ENCODE data around the gene PRKAG2.

The PRKAG2 gene

DNA sequence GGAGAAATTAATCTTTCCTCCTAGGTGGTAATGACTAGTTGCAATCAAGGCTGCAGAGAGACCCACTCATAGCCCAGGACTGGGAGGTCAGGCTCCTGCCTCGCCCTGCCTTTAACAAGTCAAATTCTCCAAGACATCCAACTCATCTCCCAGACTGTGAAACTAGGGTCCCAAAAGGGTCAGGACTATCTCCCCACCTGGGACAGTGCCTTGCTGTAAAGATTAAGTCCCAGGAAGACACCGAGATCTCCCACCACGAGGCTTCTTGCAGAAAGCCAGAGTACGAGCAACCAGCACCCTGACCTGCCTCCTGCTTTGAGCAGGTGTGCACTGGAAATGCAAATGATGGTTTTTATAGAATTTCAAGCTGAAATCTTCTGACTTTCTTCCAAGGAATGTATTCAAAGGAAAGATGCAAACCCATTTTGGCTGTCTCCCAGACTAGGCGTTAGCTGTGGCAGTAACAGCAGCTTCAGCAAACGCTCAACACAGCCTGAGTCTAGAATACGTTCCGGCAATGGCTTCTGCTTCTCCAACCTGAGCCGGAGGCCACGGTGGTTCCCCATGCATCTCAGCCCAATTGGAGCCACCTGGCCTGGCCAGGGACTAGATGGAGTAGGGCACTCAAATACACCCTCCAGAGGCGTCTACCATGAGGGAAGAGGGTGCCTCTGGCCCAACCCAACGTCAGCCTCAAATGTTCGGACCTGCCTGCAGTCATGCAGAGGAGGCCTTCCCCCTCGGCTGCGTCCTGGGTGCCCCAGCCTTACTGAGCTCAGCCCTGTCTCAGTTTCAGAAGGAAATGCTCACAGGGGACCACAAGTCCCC is 170.4 kb downstream of the PRKAG2 start:
- ChIA-PET CTCF (interaction anchor here (0.9 to 1.8 kb wide), 2 partner anchors 14 to 53 kb away, joined by 4 read pairs; no protein-coding TSS in a partner anchor), POLR2A (no interaction called here)
- no peak for DNase-seq (ENCODE audit: extremely low spot score)
- TF ChIP-seq, protein P1, sequence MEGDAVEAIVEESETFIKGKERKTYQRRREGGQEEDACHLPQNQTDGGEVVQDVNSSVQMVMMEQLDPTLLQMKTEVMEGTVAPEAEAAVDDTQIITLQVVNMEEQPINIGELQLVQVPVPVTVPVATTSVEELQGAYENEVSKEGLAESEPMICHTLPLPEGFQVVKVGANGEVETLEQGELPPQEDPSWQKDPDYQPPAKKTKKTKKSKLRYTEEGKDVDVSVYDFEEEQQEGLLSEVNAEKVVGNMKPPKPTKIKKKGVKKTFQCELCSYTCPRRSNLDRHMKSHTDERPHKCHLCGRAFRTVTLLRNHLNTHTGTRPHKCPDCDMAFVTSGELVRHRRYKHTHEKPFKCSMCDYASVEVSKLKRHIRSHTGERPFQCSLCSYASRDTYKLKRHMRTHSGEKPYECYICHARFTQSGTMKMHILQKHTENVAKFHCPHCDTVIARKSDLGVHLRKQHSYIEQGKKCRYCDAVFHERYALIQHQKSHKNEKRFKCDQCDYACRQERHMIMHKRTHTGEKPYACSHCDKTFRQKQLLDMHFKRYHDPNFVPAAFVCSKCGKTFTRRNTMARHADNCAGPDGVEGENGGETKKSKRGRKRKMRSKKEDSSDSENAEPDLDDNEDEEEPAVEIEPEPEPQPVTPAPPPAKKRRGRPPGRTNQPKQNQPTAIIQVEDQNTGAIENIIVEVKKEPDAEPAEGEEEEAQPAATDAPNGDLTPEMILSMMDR (IDR thresholded peaks at IDR 0.05; ENCODE audit: control extremely low read depth, extremely low read depth, low read depth, missing control alignments) = no peak

DNA sequence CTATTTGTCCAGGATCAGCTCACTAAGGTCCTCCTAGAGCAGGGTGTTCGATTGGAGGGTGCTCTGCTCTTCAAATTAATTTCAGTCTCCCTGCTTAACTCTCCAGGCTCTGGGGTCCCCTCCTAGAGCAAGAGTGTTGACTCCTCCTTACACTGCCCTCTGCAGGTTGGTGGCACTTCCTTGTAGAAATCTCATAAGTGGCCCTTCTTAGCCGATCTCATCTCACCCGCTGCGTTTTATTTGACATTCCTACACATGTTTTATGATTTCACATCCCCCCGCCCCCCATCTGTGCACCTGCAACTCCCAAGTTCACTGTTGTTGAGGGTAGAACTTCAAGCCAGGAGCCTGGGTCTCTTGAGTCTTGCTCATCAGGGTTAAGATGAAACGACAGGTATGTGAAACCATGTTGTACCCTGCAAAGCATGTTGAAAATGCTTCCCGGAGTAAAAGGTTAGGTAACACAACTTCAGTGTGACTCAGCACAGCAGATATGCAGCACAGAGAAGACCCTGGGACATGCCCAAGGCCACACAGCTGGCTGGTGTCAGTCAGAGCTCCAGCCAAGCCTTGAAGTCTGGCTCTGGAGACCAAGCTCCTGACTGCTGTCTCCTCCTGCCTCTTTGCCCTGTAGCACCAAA is 171.2 kb downstream of the PRKAG2 start:
- POLR2A ChIA-PET = no interaction called here
- DNase-seq (ENCODE audit: extremely low spot score) = peak; percentile 47
- TF ChIP-seq, protein P1 (IDR thresholded peaks at IDR 0.05; ENCODE audit: control extremely low read depth, extremely low read depth, low read depth, missing control alignments) = peak; percentile 25

DNA sequence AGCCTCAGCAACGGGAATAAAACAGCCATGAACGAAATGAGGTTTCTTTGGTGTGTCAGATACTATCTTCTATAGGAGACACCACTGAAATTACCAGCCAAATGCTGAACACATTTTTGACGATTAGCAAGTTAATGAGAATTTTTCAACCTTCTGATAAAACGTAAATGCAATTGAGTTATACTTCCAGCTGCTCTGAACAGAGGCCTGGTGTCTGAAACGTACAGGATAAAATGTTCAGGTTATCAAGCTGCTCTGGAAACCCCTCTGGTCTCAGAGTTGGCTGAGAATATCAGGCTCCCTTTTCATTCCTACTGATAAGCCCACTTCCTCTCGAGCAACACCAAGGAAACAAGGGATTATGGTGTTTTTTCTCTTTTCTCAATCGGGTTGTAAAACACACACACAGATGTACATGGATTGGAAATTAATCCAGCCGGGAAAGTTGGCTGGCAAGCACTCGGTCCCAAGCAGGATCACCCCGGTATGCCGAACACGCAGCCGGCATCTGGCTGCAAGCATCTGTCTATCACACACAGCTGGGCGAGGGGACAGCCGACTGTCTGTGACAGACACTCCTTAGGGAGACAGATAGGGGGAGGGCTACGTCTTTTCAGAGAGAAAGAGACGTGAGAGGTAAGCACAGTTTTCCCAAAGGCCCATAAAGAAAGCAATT is 171.8 kb downstream of the PRKAG2 start:
- ChIA-PET CTCF (interaction anchor here (1.0 kb wide), 1 partner anchor 41 kb away, joined by 3 read pairs; no protein-coding TSS in a partner anchor), POLR2A (no interaction called here)
- DNase-seq (ENCODE audit: extremely low spot score) = no peak

More for the DNA sequence above, 171.2 kb downstream of the PRKAG2 start:
- CTCF ChIA-PET = interaction anchor here (1.0 kb wide), 1 partner anchor 42 kb away, joined by 3 read pairs; no protein-coding TSS in a partner anchor

DNA sequence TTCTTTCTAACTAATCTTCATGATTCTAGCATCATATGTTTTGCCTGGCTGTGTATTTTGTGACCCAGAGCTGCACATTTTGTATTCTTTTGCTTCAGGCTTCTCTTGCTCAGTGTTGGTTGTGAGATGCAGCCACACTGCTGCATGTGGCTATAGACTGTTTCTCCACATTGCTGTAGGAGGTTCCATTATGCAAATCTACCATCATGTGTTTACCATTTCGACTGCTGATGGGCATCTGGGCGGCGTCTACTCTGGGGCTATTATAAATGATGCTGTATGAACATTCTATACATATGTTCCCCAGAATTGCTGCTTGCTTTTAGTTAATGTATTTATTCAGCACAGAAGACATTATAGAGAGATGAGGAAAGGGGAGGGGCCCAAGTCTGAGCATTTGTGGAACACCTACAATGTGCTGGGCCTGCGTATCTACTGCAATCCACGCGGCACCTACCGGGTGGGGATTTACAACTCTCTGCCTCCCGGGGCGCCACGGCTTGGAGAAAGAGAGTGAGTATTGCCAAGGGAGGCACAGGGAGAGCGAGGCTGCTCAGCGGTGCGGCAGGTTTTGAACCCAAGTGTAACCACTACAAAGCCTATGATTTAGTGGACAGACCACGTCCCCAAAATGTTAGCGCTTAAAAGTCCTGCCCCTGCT is 172.5 kb downstream of the PRKAG2 start:
- TF ChIP-seq, protein P1 (IDR thresholded peaks at IDR 0.05; ENCODE audit: control extremely low read depth, extremely low read depth, low read depth, missing control alignments) = no peak
- CTCF ChIA-PET = no interaction called here
- DNase-seq (ENCODE audit: extremely low spot score) = no peak
- POLR2A ChIA-PET = no interaction called here

More for the DNA sequence above, 171.8 kb downstream of the PRKAG2 start:
- TF ChIP-seq, protein P1 (IDR thresholded peaks at IDR 0.05; ENCODE audit: control extremely low read depth, extremely low read depth, low read depth, missing control alignments) = no peak

DNA sequence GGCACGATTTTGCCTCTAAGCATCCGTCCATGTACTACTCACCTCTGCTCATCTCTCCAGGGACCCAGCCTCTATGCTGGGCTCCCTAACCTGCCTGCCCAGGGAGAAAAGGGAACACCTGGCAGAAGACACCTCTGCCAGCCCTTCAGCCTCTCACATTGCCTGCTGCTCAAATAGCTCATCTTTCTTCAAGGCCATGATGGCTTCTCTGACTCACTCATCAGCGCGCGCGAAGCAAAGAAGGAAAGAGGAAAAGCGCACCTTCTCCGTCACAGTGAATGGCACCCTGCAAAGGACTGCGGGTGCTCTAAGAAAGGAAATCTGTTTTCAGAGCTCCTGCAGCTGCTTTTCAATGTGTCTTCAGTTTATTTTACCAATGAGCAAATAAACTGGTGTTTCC is 174.0 kb downstream of the PRKAG2 start:
- no peak for DNase-seq (ENCODE audit: extremely low spot score)
- ChIA-PET CTCF (no interaction called here), POLR2A (no interaction called here)
- TF ChIP-seq, protein P1 (IDR thresholded peaks at IDR 0.05; ENCODE audit: control extremely low read depth, extremely low read depth, low read depth, missing control alignments) = no peak

DNA sequence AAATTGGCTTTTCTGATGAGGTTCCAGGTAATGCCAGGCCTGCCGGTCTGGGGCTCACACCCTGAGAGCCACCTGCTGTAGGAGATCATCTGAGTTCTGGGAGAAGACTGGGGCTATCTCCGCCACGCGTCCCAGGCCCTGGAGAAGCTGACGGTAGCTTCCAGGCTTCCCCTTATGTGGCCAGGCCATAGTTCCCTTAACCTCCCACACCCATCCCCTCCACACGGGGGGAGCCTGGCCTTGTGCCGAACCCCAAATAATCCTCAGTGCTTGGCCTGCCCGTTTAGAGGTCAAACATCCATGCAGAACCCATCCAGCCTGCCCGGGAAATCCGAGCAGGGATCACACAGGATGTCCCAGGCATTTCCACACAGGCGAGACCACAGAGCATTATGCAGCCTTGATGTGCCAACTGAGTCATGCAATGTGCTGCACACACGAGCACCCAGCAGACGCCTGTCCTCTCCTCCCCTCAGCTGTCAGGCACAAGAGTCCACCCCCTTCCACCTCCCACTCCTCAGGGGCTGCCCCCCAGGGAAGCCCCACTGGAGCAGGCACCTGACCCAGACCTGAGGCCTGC is 176.2 kb downstream of the PRKAG2 start:
- DNase-seq (ENCODE audit: extremely low spot score) = no peak
- ChIA-PET CTCF (no interaction called here), POLR2A (no interaction called here)
- TF ChIP-seq, protein P1 (IDR thresholded peaks at IDR 0.05; ENCODE audit: control extremely low read depth, extremely low read depth, low read depth, missing control alignments) = no peak
